ENCODE data around the gene U2AF1L4.
A peak's percentile ranks its signal among the peaks of the same experiment; 100 is the strongest.

Gene U2AF1L4

DNA sequence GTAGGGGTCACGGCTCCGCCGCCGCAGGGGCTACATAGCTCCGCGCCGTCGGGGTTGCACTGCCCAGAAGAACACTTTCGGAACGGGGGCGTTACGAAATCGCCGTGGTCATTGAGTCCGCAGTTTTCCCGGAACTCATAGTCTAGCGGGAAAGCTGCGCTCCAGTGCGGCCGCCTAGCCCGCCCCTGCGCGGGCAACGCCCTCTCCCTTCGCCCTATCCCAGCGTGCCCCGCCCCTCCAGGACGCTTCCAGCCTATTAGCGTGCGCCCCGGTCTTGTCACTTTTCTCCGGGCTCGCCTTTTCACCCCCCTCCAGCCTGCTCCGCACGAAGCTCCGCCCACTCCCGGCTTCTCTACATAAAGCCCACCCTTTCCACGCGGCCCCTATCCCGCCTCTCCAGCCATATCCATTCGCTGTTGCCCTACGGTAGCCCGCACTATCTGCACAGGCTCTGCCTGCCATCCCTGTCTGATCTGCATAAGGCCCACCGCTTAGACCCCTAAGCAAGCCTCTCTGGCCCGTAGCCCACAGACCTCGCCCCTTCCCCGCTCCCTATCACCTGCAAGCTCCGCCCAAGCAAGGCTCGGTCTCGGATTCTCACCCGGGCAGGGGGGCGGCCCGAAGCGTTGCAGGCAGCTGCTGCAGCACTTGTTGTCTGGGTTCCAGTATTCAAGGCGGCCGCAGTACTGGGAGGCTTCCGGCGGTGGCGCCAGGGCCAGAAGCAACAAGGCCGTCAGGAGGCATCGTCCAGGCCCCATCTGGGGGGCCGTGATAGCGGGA lies 4.6 kb downstream of the U2AF1L4 start:
- peak overlapping the region; percentile 77 for H3K27ac ChIP-seq
- TF ChIP-seq ZFX (IDR thresholded peaks at IDR 0.05) = no peak
- TF ChIP-seq, protein P1, sequence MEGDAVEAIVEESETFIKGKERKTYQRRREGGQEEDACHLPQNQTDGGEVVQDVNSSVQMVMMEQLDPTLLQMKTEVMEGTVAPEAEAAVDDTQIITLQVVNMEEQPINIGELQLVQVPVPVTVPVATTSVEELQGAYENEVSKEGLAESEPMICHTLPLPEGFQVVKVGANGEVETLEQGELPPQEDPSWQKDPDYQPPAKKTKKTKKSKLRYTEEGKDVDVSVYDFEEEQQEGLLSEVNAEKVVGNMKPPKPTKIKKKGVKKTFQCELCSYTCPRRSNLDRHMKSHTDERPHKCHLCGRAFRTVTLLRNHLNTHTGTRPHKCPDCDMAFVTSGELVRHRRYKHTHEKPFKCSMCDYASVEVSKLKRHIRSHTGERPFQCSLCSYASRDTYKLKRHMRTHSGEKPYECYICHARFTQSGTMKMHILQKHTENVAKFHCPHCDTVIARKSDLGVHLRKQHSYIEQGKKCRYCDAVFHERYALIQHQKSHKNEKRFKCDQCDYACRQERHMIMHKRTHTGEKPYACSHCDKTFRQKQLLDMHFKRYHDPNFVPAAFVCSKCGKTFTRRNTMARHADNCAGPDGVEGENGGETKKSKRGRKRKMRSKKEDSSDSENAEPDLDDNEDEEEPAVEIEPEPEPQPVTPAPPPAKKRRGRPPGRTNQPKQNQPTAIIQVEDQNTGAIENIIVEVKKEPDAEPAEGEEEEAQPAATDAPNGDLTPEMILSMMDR (conservative IDR thresholded peaks at IDR 0.05) = no peak; the same call in 1 of the 2 replicates

DNA sequence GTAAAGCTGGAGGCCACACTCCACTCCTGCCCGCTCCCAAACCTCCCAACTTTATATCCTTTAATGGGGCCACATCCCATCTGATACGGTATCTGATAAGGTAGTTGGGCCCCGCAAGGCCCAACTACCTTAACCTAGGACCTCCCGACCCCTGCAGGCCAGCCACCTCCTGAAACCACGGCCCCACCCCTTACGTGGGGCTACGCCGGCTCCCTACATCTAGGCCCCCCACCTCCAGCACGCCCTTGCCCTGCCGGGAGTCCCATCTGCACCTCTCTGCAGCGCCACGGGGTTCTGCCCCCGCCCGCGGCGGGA lies 5.2 kb downstream of the U2AF1L4 start:
- H3K27ac ChIP-seq = peak overlapping the region; percentile 77
- TF ChIP-seq, protein P1 (conservative IDR thresholded peaks at IDR 0.05) = no peak
- no peak for TF ChIP-seq ZFX (IDR thresholded peaks at IDR 0.05)

DNA sequence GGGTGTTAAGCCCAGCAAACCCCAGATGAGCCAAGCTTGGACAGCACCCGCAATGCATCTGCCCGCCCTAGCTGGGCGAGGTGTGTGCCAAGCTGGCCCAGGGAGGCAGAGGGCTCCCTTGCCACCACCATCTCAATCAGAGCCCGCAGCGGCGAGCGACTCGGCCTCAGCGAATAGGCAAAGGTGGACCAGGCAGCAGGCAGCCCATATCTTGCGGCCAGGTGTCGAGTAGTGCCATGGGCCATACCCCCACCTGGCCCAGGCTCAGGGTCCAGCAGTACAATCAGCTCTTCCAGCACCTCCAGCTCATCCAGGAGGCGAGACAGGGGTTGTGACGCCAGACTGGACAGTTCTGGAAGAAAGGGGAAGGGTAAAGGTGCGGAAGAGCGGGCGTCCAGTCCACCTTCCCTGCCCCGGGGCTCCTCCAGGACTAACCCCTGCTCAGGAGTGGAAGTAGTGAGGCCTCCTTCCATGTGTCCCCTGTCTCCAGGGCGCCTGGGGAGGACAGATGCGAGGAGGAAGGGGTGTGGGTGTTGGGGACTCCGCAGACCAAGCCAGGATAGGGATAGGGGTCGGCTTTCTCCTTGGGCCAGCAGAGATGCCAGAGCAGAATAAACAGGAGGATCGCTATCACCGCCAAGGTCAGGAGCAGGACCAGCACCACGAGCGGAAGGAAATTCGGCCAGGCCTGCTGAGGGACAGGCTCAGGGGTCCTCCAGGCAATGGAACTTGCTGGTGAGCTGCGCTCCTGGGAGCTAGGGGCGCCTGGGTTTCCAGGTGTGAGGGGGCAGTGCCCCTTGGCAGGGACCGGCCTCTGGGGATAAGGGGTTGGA lies 5.7 kb downstream of the U2AF1L4 start:
- TF ChIP-seq ZFX (IDR thresholded peaks at IDR 0.05) = no peak
- TF ChIP-seq, protein P1 (conservative IDR thresholded peaks at IDR 0.05) = no peak
- peak overlapping the region; percentile 77 for H3K27ac ChIP-seq

DNA sequence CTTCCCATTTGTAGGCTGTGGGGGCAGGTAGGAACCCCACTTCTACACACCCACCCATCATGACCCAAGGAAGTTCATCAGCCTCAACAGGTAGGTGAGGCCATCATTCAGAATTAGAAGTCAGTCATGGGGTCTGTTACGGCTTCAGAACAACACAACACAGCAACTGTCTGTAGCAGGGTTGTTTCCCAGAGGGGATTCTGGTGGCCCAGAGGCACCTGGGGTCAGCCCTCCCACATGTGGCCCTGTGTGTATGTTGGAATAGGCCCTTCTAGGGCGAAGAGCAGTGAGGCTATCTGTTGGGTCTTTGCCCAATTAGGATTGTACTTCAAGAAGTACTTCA lies 6.4 kb downstream of the U2AF1L4 start:
- H3K27ac ChIP-seq = no peak overlapping the region
- TF ChIP-seq, protein P1 (conservative IDR thresholded peaks at IDR 0.05) = no peak
- no peak for TF ChIP-seq ZFX (IDR thresholded peaks at IDR 0.05)

DNA sequence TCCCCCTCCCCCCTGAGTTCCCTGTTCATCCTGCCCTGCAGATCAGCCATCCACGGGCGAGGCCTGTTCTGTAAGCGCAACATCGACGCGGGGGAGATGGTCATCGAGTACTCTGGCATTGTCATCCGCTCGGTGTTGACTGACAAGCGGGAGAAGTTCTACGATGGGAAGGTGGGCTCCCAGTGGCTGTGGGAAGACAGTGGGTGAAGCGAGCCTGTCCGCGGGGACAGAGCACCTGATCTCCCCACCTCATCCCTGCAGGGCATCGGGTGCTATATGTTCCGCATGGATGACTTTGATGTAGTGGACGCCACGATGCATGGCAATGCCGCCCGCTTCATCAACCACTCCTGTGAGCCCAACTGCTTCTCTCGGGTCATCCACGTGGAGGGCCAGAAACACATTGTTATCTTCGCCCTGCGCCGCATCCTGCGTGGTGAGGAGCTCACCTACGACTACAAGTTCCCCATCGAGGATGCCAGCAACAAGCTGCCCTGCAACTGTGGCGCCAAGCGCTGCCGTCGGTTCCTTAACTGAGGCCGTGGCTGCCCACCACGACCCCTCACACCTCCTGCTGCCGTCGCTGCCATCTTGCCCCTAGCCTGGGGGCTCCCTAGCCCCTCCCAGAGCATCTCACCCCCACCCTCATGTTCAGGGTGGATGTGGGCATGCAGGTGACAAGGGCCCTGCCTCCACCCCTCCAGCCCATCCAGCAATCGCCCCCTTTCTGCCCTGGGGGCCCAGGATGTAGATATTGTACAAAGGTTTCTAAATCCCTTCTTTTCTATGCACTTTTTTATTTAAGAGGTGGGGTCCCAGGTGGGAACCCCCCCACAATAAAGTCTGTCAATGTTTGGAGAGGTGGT lies 7.0 kb downstream of the U2AF1L4 start:
- TF ChIP-seq, protein P1 (conservative IDR thresholded peaks at IDR 0.05) = no peak
- TF ChIP-seq ZFX (IDR thresholded peaks at IDR 0.05) = no peak
- H3K27ac ChIP-seq = no peak overlapping the region

DNA sequence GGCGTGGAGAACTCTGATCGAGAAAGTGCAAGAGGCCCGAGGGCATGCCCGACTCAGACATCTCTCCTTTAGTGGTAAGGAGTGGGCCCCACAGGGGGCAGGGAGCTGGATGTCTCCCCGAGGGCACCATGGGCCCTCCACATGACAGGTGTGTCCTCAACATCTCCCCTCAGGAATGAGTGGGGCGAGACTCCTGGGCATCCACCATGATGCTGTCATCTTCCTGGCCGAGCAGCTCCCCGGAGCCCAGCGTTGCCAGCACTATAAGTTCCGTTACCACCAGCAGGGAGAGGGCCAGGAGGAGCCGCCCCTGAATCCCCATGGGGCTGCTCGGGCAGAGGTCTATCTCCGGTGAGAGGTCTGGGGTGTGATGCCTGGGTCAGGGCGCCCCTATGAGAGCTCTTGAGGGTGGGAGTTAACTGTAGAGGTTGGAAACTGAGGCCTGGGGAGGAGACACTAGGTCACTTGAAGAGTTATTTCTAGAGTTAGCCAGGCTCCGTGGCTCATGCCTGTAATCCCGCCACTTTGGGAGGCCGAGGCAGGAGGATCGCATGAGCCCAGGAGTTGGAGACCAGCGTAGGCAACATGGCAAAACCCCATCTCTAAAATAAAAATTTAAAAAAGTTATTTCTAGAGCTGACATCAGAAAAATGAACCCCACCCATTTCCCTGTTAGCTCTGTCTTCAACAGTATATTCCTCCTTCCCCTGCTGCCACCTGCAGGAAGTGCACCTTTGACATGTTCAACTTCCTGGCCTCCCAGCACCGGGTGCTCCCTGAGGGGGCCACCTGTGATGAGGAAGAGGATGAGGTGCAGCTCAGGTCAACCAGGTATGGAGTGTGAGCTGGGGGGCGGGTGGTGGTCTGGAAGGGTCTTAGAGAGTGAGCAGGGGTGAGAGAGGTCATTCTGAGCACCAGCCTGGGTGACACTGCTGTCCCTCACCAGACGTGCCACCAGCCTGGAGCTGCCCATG lies 8.0 kb downstream of the U2AF1L4 start:
- H3K27ac ChIP-seq = no peak overlapping the region

More for the DNA sequence above, 8.0 kb downstream of the U2AF1L4 start:
- TF ChIP-seq ZFX (IDR thresholded peaks at IDR 0.05) = no peak
- TF ChIP-seq, protein P1 (conservative IDR thresholded peaks at IDR 0.05) = no peak

All from C4-2B (cell line).